SK-N-SH (cell line): Measurements from ENCODE around the gene GDPGP1.
A peak's percentile ranks its signal among the peaks of the same experiment; 100 is the strongest.

Experiments
- CTCF ChIP-seq: fragments of 200-600 bp; sonication (generic); IDR thresholded peaks from 2 replicates; pipeline ENCODE4 v1.6.1; 2017; ENCODE audit warnings: antibody characterized with exemption, mild to moderate bottlenecking, moderate library complexity
- ELF1 ChIP-seq: IDR thresholded peaks from 2 replicates; pipeline ENCODE4 v1.4.0; 2012
- EP300 ChIP-seq, 2 experiments: IDR thresholded peaks; 2 replicates each; pipeline versions ENCODE4 v1.4.0 to v1.6.1; 2012; ENCODE audit warnings: borderline replicate concordance in 1 of 2, low read depth in 1 of 2, low read length in 1 of 2
- EZH2phosphoT487 ChIP-seq: fragments of 200-600 bp; sonication (generic); IDR thresholded peaks from 2 replicates; pipeline ENCODE4 v1.6.1; 2017; ENCODE audit warnings: low read depth, mixed run types, mild to moderate bottlenecking, antibody characterized with exemption, moderate library complexity, borderline replicate concordance
- POLR2AphosphoS5 ChIP-seq: IDR thresholded peaks from 2 replicates; pipeline ENCODE4 v1.6.1; 2012; ENCODE audit warnings: low read depth, low read length
- RFX5 ChIP-seq: IDR thresholded peaks from 2 replicates; pipeline ENCODE4 v1.6.1; 2012; ENCODE audit warnings: mild to moderate bottlenecking, improper control_type of control experiment, low read length
- SIN3A ChIP-seq: IDR thresholded peaks from 2 replicates; pipeline ENCODE4 v1.6.1; 2012; ENCODE audit warnings: low read depth, mild to moderate bottlenecking, low read length, moderate library complexity, borderline replicate concordance
- YY1 ChIP-seq: IDR thresholded peaks from 2 replicates; pipeline ENCODE4 v1.4.0; 2012; ENCODE audit warnings: low read depth, mild to moderate bottlenecking
- TF ChIP-seq, protein P1 (sequence below): IDR thresholded peaks from 2 replicates; pipeline ENCODE4 v1.6.1; 2012; ENCODE audit warnings: mild to moderate bottlenecking, low read depth, low read length, moderate library complexity

- TF ChIP-seq CTCF (no peak), RFX5 (no peak), EZH2phosphoT487 (no peak), ELF1 (no peak), EP300 (IDR thresholded peaks at IDR 0.05; ENCODE audit: borderline replicate concordance in 1 of 2, low read depth in 1 of 2, low read length in 1 of 2) (no peak), SIN3A (no peak), YY1 (no peak), POLR2AphosphoS5 (peak; percentile 61; the same call in 1 of the 2 replicates)
- TF ChIP-seq, protein P1, sequence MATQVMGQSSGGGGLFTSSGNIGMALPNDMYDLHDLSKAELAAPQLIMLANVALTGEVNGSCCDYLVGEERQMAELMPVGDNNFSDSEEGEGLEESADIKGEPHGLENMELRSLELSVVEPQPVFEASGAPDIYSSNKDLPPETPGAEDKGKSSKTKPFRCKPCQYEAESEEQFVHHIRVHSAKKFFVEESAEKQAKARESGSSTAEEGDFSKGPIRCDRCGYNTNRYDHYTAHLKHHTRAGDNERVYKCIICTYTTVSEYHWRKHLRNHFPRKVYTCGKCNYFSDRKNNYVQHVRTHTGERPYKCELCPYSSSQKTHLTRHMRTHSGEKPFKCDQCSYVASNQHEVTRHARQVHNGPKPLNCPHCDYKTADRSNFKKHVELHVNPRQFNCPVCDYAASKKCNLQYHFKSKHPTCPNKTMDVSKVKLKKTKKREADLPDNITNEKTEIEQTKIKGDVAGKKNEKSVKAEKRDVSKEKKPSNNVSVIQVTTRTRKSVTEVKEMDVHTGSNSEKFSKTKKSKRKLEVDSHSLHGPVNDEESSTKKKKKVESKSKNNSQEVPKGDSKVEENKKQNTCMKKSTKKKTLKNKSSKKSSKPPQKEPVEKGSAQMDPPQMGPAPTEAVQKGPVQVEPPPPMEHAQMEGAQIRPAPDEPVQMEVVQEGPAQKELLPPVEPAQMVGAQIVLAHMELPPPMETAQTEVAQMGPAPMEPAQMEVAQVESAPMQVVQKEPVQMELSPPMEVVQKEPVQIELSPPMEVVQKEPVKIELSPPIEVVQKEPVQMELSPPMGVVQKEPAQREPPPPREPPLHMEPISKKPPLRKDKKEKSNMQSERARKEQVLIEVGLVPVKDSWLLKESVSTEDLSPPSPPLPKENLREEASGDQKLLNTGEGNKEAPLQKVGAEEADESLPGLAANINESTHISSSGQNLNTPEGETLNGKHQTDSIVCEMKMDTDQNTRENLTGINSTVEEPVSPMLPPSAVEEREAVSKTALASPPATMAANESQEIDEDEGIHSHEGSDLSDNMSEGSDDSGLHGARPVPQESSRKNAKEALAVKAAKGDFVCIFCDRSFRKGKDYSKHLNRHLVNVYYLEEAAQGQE, result no peak
Measured at GRCh38 chr15:90234096-90234988, at the start of gene GDPGP1.
